ENCODE results near the gene FRMD4A.

- TF ChIP-seq CTCF (IDR thresholded peaks at IDR 0.05; ENCODE audit: borderline replicate concordance, extremely low read depth, low read length, poor library complexity, severe bottlenecking) (no peak), EZH2 (IDR thresholded peaks at IDR 0.05; ENCODE audit: borderline replicate concordance, low read depth, low read length, severe bottlenecking) (no peak)
Measured at GRCh38 chr10:14137391-14137790, 193.3 kb downstream of the FRMD4A start.
